Nephron progenitor cell (in vitro differentiated cells): ENCODE results near the gene NFIA.

Experiments used
- DNase-seq: peaks from one replicate; pipeline ENCODE4 v3.0.0; 2021
- H3K27ac Mint-ChIP-seq: 2 replicates; pipeline ENCODE4 v1.8.0; 2021; ENCODE audit warnings: mild to moderate bottlenecking, moderate library complexity, mixed read lengths
- H3K27me3 Mint-ChIP-seq: 2 replicates; pipeline ENCODE4 v1.8.0; 2021; ENCODE audit warnings: mild to moderate bottlenecking, low read depth, mixed read lengths; ENCODE audit not compliant: poor library complexity
- H3K36me3 Mint-ChIP-seq: 2 replicates; pipeline ENCODE4 v1.8.0; 2021; ENCODE audit warnings: low read depth, mixed read lengths
- H3K4me1 Mint-ChIP-seq: 2 replicates; pipeline ENCODE4 v1.8.0; 2021; ENCODE audit warnings: mixed read lengths
- H3K4me3 Mint-ChIP-seq: 2 replicates; pipeline ENCODE4 v1.8.0; 2021; ENCODE audit warnings: mild to moderate bottlenecking, moderate library complexity, mixed read lengths
- H3K9me3 Mint-ChIP-seq: 2 replicates; pipeline ENCODE4 v1.8.0; 2021; ENCODE audit warnings: mild to moderate bottlenecking, moderate library complexity, mixed read lengths
- TF ChIP-seq, protein P1 (sequence below): fragments of 200-600 bp; sonication (generic); IDR thresholded peaks from 2 replicates; pipeline ENCODE4 v1.5.0; 2021; ENCODE audit warnings: antibody characterized with exemption

Gene NFIA

DNA sequence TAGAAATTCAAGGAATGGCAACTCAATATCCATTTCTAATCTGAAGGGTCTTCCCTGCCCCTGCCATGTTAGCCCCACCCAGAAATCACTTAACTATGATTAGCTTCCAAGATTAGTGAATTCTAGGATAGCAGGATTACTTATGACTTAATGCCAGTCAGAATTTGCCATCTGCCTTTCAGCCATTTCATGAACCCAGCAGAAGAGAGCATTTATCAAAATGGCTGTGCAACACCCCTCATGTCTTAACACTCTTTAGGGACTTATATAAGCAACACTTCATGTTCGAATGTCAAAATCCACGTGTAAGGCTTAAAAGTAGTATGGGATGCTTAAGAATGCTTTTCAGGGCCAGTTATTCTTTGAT is 288.5 kb downstream of the NFIA start:
- TF ChIP-seq, protein P1, sequence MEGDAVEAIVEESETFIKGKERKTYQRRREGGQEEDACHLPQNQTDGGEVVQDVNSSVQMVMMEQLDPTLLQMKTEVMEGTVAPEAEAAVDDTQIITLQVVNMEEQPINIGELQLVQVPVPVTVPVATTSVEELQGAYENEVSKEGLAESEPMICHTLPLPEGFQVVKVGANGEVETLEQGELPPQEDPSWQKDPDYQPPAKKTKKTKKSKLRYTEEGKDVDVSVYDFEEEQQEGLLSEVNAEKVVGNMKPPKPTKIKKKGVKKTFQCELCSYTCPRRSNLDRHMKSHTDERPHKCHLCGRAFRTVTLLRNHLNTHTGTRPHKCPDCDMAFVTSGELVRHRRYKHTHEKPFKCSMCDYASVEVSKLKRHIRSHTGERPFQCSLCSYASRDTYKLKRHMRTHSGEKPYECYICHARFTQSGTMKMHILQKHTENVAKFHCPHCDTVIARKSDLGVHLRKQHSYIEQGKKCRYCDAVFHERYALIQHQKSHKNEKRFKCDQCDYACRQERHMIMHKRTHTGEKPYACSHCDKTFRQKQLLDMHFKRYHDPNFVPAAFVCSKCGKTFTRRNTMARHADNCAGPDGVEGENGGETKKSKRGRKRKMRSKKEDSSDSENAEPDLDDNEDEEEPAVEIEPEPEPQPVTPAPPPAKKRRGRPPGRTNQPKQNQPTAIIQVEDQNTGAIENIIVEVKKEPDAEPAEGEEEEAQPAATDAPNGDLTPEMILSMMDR: no peak
- H3K27ac Mint-ChIP-seq: no peak overlapping the region
- H3K4me3 Mint-ChIP-seq: no peak overlapping the region
- H3K4me1 Mint-ChIP-seq: peaks cover 7% of the 10 kb centered on the region
- no peak for DNase-seq
- peaks cover 7% of the 10 kb centered on the region for H3K27me3 Mint-ChIP-seq
- no peaks in the 10 kb centered on the region for H3K36me3 Mint-ChIP-seq
- H3K9me3 Mint-ChIP-seq: no peaks in the 10 kb centered on the region

DNA sequence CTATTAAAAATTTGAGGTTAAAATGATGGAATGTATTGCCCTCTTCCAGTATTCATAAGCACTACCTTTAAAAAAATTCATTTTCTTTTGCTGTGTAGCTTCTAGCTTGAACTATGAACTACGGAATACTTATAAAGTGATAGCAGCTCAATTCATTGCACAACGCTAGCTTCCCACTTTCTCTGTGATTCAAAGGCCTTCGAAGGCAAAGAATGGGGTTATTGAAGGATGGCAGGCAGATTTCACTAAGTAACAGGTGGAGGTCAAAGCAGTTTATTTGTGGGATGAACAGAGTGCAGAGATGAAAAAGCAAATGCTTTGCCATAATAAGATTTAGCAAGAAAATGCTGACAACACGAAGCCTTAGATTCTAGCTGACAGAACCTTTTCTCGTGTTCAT is 290.6 kb downstream of the NFIA start:
- no peaks in the 10 kb centered on the region for H3K9me3 Mint-ChIP-seq
- H3K27ac Mint-ChIP-seq: no peak overlapping the region
- peaks cover 5% of the 10 kb centered on the region for H3K4me1 Mint-ChIP-seq
- no peaks in the 10 kb centered on the region for H3K36me3 Mint-ChIP-seq
- peaks cover 4% of the 10 kb centered on the region for H3K27me3 Mint-ChIP-seq
- no peak overlapping the region for H3K4me3 Mint-ChIP-seq
- no peak for DNase-seq
- TF ChIP-seq, protein P1: no peak

DNA sequence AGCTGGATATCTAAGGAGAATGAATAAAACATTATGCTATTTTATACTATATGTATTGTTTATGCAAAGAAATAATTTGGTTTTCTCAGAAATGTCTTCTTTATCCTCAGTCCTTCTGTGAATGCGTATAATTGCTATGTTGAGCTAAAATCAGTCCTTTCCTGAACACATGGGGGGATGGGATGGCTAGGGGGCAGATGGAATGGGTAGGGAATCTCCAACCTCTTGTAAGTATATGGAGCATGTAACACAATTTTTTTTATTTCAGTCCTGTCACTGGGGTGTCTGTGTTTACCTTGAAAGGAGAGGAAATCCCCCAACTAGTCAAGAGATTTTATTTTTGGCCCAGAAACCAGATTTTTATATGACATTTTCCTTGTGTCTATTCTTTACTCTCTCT is 291.8 kb downstream of the NFIA start:
- TF ChIP-seq, protein P1: no peak
- H3K36me3 Mint-ChIP-seq: no peaks in the 10 kb centered on the region
- no peaks in the 10 kb centered on the region for H3K9me3 Mint-ChIP-seq
- H3K4me1 Mint-ChIP-seq: peaks cover 5% of the 10 kb centered on the region
- H3K4me3 Mint-ChIP-seq: no peak overlapping the region
- no peak overlapping the region for H3K27ac Mint-ChIP-seq
- no peak for DNase-seq
- peaks cover 4% of the 10 kb centered on the region for H3K27me3 Mint-ChIP-seq

DNA sequence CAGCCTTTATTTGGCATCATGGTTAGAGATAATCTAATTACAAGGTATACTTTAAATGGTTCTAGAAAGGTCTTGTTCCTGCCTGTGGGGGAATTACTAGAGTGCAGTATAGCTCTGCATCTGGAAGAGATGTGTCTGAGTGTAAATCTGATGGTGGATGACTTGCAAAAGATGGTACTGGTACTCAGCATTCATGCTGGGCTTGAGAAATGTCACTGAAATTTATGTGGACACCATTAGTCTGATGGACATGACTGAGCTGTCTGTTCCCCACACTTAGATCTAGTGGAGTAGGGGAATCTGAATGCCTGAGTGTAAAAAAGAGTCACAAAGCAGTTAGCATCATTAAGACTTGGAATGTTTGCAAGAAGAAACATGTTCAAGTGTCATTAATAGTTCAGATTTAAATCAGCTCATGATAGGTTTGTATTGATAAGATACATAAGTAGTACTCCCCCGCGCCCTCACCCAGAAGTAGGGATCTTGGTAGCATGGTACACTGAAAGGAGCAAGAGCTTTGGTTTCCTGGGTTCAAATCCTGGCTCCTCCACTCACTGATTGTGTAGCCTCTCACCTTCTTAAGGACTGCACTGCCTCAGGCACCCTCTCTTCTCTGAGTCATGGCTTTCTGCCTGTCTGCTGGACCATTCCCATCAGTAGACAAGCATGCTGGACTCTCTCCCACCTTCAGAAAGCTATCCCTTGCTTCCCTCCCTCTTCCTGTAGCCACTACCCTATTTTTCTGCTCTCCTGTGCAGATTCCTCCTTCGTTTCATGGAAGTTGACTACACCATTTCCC is 292.9 kb downstream of the NFIA start:
- no peaks in the 10 kb centered on the region for H3K9me3 Mint-ChIP-seq
- TF ChIP-seq, protein P1: no peak
- no peak for DNase-seq
- no peak overlapping the region for H3K27ac Mint-ChIP-seq
- peaks cover 5% of the 10 kb centered on the region for H3K4me1 Mint-ChIP-seq
- H3K4me3 Mint-ChIP-seq: no peak overlapping the region
- H3K27me3 Mint-ChIP-seq: peaks cover 4% of the 10 kb centered on the region
- H3K36me3 Mint-ChIP-seq: no peaks in the 10 kb centered on the region

DNA sequence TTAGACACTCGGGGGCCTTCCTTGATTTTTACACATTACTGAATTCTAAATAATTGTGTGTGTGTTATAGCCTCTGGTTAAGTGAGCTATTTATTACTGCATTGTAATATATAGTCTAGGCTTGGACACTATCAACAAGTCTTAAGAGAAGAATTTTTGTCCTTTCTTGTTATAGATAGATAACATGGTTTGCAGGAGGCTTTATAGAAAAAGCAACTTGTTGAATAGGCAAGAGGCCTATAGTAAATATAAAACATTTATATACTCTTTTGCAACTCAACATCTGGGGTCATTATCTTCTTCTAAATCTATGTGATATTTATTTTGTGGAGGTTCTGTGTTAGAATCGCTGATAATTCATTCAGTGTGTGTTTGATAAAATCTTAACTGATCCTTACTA is 293.8 kb downstream of the NFIA start:
- Mint-ChIP-seq H3K4me3 (no peak overlapping the region), H3K36me3 (no peaks in the 10 kb centered on the region), H3K9me3 (no peaks in the 10 kb centered on the region), H3K27ac (no peak overlapping the region), H3K27me3 (peaks cover 4% of the 10 kb centered on the region), H3K4me1 (no peaks in the 10 kb centered on the region)
- TF ChIP-seq, protein P1: no peak
- no peak for DNase-seq

DNA sequence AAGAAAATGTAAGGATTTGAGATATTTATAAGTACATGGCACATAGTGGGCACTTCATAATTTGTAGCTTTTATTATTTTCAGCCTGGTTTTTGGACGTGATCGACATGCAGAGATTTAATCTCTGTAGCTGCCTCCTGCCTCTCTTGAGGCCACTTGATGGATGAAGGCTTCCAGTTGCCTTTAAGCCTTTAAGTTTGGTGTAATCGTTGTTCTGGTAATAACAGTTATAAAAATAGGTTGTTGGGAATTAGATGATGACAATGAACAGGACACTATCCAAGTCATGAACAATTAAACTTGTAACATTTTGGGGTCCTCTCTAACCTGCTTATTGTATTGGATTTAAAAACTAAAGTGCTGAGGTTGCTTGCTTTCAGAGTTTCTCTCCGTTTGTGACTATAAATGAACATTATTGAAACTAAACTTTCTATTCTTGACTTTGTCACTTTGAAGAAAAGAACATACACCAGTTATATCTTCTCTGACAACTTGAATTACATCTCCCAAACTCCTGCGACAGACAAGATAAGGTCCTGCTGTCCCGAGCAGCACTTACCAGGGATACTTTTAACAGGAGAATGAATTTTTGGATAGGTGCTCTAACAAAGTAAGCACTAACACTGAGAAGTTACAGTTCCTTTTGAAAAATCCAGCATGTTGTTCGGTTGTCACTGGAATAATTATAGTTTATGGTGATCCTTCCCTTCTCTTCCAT is 295.0 kb downstream of the NFIA start:
- Mint-ChIP-seq H3K4me3 (no peak overlapping the region), H3K27ac (no peak overlapping the region), H3K36me3 (no peaks in the 10 kb centered on the region), H3K4me1 (no peaks in the 10 kb centered on the region), H3K27me3 (peaks cover 4% of the 10 kb centered on the region), H3K9me3 (no peaks in the 10 kb centered on the region)
- DNase-seq: no peak
- TF ChIP-seq, protein P1: no peak
